Progenitor cell of endocrine pancreas (in vitro differentiated cells): Measurements from ENCODE around the gene TCF3. TPM values are rescaled to one million over a fixed set of nuclear protein-coding genes. Genes with fewer than 3 reads are reported as not detected.
A peak's percentile ranks its signal among the peaks of the same experiment; 100 is the strongest.

Source experiments
- DNase-seq: peaks from one replicate; pipeline ENCODE4 v3.0.0; 2021; ENCODE audit warnings: low spot score; ENCODE audit not compliant: unreplicated experiment
- H3K27ac Mint-ChIP-seq: 2 replicates; pipeline ENCODE4 v1.8.0; 2021; ENCODE audit warnings: mild to moderate bottlenecking, moderate library complexity, mixed read lengths
- H3K27me3 Mint-ChIP-seq: 2 replicates; pipeline ENCODE4 v1.8.0; 2021; ENCODE audit warnings: mixed read lengths
- H3K36me3 Mint-ChIP-seq: 2 replicates; pipeline ENCODE4 v1.8.0; 2022; ENCODE audit warnings: mixed read lengths; ENCODE audit not compliant: insufficient read depth
- H3K4me1 Mint-ChIP-seq: 2 replicates; pipeline ENCODE4 v1.8.0; 2021; ENCODE audit warnings: low read depth, mixed read lengths
- H3K4me3 Mint-ChIP-seq: 2 replicates; pipeline ENCODE4 v1.8.0; 2021; ENCODE audit warnings: low read depth, mild to moderate bottlenecking, moderate library complexity, mixed read lengths
- H3K9me3 Mint-ChIP-seq: 2 replicates; pipeline ENCODE4 v1.8.0; 2021; ENCODE audit warnings: low read depth, mixed read lengths
- total RNA-seq: library from RNA; stranded (reverse); gene quantifications from 2 replicates; pipeline ENCODE4 v1.2.1, GENCODE V29; 2021
- TF ChIP-seq, protein P1 (sequence below): fragments of 200-600 bp; sonication (generic); IDR thresholded peaks from one replicate; pipeline ENCODE4 v1.5.0; 2021; ENCODE audit warnings: antibody characterized with exemption, mild to moderate bottlenecking; ENCODE audit not compliant: unreplicated experiment

The TCF3 gene
- total RNA-seq, 1 donor from 2014 or later = 318 TPM

DNA sequence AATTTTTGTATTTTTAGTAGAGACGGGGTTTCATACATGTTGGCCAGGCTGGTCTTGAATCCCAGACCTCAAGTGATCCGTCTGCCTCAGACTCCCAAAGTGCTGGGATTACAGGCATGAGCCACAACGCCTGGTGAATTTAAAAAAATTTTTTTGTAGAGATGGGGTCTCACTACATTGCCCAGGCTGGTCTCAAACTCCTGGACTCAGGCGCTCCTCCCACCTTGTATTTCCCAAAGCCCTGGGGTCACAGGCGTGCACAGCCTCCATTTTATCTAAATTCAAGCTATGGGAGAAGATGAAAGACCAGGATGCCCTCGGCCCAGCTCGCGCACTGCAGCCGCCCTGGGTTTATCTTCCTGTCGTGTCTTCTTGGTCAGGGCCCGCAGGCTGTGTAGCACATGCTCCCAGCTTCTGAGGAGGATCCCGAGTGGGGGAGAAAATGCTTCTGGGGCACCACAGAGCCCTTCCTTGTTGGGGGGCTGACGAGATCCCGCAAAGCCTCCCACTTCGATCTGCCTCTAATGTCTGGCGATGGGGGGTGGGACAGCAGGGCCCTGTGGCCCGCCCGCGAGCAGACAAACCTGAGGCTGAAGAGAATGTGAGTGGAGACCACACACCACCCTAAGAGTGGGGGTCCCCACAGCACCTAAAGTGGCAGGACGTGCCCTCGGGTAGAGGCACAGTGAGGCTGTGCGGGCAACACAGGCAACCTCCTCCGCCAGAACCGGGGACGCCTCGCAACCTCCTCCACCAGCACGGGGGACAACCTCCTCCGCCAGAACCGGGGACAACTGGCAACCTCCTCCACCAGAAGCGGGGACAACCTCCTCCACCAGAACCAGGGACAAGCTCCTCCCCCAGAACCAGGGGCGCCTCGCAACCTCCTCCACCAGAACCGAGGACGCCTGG, 15.8 kb downstream of the TCF3 start:
- peaks cover 27% of the 10 kb centered on the region for H3K36me3 Mint-ChIP-seq
- no peak overlapping the region for H3K4me3 Mint-ChIP-seq
- H3K27ac Mint-ChIP-seq = no peak overlapping the region
- TF ChIP-seq, protein P1, sequence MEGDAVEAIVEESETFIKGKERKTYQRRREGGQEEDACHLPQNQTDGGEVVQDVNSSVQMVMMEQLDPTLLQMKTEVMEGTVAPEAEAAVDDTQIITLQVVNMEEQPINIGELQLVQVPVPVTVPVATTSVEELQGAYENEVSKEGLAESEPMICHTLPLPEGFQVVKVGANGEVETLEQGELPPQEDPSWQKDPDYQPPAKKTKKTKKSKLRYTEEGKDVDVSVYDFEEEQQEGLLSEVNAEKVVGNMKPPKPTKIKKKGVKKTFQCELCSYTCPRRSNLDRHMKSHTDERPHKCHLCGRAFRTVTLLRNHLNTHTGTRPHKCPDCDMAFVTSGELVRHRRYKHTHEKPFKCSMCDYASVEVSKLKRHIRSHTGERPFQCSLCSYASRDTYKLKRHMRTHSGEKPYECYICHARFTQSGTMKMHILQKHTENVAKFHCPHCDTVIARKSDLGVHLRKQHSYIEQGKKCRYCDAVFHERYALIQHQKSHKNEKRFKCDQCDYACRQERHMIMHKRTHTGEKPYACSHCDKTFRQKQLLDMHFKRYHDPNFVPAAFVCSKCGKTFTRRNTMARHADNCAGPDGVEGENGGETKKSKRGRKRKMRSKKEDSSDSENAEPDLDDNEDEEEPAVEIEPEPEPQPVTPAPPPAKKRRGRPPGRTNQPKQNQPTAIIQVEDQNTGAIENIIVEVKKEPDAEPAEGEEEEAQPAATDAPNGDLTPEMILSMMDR = no peak
- no peaks in the 10 kb centered on the region for H3K9me3 Mint-ChIP-seq
- no peak for DNase-seq
- H3K27me3 Mint-ChIP-seq = no peaks in the 10 kb centered on the region
- H3K4me1 Mint-ChIP-seq = peaks cover 1% of the 10 kb centered on the region

DNA sequence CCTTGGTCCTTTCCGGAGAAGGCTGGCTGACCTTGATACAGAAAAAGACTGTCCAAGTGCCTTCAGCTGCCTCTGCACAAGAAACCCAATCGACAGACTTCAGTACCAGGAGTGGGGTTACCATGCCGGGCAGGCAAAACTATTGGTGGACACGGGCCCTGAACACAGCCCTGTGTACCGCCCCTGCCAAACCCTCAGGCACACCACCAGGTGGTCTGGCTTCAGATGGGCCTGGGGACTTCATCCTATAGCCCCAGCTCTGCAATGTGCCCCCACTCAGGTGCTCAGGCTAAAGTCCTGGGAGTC, 17.5 kb downstream of the TCF3 start:
- DNase-seq = no peak
- Mint-ChIP-seq H3K9me3 (no peaks in the 10 kb centered on the region), H3K27me3 (no peaks in the 10 kb centered on the region), H3K4me3 (no peak overlapping the region), H3K36me3 (peaks cover 27% of the 10 kb centered on the region), H3K27ac (no peak overlapping the region), H3K4me1 (peaks cover 1% of the 10 kb centered on the region)
- TF ChIP-seq, protein P1 = no peak

DNA sequence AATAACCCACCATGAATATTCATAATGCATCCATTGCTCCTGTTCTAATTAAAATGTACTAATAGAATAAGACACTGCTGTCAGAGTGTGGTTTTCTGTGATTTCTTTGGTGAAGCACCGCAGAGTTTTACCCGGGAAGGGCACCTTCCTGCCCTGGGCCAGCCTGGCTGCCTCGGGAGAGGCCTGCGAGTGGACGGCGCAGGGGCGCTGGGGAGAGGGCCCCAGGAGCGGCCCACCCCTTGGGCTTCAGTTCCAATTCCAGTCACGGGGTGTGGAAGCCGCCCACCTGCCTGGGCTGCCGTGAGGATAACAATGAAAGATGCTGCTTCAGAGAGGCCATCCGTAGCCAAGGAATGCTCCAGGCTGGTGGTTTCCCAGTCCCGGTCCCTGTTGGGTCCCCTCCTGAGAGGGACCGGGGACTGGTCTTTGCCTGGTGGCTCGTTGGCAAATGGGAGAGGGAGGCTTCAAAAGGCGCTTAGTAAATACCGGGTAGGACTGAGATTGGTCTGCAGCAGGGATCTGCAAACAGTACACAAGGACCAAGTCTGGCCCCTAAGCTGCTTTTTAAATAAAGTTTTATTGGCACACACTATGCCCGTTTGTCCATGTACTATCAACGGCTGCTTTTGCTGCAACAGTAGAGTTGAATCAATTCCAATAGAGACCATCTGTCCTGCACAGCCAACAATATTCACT, 18.0 kb downstream of the TCF3 start:
- Mint-ChIP-seq H3K27me3 (no peaks in the 10 kb centered on the region), H3K4me3 (no peak overlapping the region), H3K27ac (no peak overlapping the region), H3K9me3 (no peaks in the 10 kb centered on the region), H3K36me3 (peaks cover 22% of the 10 kb centered on the region), H3K4me1 (no peaks in the 10 kb centered on the region)
- no peak for DNase-seq
- TF ChIP-seq, protein P1 = no peak

DNA sequence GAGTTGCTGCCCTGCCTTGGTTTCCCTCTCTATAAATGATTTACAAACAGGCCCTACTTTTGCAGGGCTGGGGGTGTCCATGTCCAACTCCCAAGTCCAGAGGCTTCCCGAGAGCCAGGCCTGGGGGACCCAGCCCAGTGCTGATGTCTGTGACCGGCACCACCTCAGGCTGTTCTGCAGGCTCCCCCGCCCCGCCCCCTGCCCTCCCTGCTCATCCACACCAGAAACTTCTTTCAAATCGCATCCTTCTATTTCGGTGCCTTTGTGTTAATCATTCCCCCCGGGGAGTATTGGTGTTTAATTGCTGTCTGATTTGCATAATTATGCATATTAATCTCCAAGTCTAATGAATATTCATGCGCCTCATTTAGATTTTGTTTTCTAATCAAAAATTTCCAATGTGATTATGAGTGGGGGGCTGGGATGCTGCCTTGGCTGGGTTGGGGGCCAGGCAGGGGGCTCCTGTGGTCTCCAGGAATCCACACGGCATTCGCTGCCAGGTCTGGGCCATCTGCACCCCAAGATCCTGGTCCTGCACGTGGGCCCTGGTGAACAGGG, 19.1 kb downstream of the TCF3 start:
- Mint-ChIP-seq H3K27ac (no peak overlapping the region), H3K27me3 (no peaks in the 10 kb centered on the region), H3K4me3 (no peak overlapping the region), H3K36me3 (peaks cover 15% of the 10 kb centered on the region), H3K9me3 (no peaks in the 10 kb centered on the region), H3K4me1 (no peaks in the 10 kb centered on the region)
- DNase-seq = no peak
- TF ChIP-seq, protein P1 = no peak

DNA sequence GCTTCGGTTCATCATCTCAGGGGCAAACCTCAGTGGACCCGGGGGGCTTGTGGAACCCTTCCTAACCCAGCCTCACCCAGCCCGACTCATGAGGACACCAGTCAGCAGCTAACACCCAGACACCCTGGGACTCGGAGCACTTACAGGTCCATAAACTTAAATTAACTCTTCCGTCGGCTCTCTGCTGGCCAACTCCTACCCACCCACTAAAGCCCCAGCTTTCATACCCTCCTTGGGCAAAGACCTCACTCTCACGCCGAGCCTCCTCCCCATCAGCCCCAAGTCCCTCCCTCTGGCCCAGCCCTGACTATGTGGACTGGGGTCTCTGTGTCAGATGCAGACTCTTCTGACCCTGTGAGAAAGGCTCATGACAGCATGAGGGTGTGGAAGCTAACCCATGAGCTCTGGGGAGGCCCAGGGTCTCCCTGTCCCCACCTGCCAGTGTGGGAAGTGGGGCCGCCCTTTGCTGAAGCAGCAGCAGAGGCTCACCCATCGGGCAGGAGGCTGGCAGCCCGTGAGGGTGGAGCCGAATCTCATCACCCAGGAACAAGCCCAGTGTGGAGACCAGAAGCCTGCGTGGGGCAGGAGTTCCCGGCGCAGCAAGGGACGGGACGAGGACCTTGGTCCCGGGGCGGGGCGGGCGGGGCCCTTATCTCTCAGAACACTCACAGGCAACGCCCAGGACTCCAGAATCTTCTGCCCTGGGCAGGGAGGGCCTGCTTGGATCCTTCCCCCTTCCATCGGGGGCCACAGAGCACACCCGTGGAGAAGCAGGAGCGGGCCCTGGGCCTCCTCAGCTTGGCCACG, 19.8 kb downstream of the TCF3 start:
- no peak for DNase-seq
- no peak overlapping the region for H3K4me3 Mint-ChIP-seq
- TF ChIP-seq, protein P1 = no peak
- no peaks in the 10 kb centered on the region for H3K4me1 Mint-ChIP-seq
- H3K9me3 Mint-ChIP-seq = no peaks in the 10 kb centered on the region
- peak overlapping the region; percentile 19 for H3K27ac Mint-ChIP-seq
- peaks cover 14% of the 10 kb centered on the region for H3K36me3 Mint-ChIP-seq
- no peaks in the 10 kb centered on the region for H3K27me3 Mint-ChIP-seq
